HepG2 (cell line): ENCODE results near the gene ESF1. TPM values are rescaled to one million over a fixed set of nuclear protein-coding genes. Genes with fewer than 3 reads are reported as not detected.

Experiments used
- ATAC-seq: fragments of 200-7000 bp; cut with Tn5 transposase; 3 replicates; pipeline ENCODE4 v1.9.1; 2020; ENCODE audit warnings: mild to moderate bottlenecking, moderate library complexity
- BruUV-seq: library from RNA; stranded (reverse); fragments of 400-500 nt; replicated peaks from 2 replicates; lab custom pipeline; 2021; lab: Mats Ljungman, UMichigan
- CTCF ChIA-PET: fragments of 300-600 bp; formaldehyde crosslinking; extraction: SDS; loops from one replicate; lab custom pipeline; 2021; ENCODE audit warnings: low total read pairs, inconsistent platforms, low intra/inter-chr PET ratio; lab: Yijun Ruan, JAX
- POLR2A ChIA-PET: fragments of 350-600 bp; sonication (Branson Sonifier 250); formaldehyde crosslinking; loops from one replicate; lab custom pipeline; 2020; ENCODE audit warnings: antibody characterized with exemption, inconsistent platforms; lab: Yijun Ruan, JAX
- DNase-seq: peaks from one replicate; pipeline ENCODE4 v3.0.0-alpha.2; 2015; ENCODE audit warnings: low spot score
- FAIRE-seq: peaks from 3 replicates; lab custom pipeline; 2011; peaks lifted over from hg19 to GRCh38; lab: Jason Lieb, UNC
- H2AFZ ChIP-seq: one replicate; pipeline ENCODE4 v1.6.1; 2011; ENCODE audit warnings: low read length, inconsistent platforms
- H3K27ac ChIP-seq: fragments of 300-600 bp; 3 replicates; pipeline ENCODE4 v1.8.0; 2011; ENCODE audit warnings: mixed run types, mild to moderate bottlenecking, mixed read lengths, low read length, inconsistent platforms; ENCODE audit not compliant: insufficient read depth; ENCODE audit errors: extremely low read length
- H3K27me3 ChIP-seq, 2 experiments: fragments of 200-600 bp in 1 of 2; 2 replicates in 1 of 2; 3 replicates in 1 of 2; pipeline versions ENCODE4 v1.6.0 to v1.8.0; 2011; ENCODE audit warnings: low read length in 2 of 2, mild to moderate bottlenecking in 2 of 2, moderate library complexity in 2 of 2, inconsistent platforms in 1 of 2; ENCODE audit not compliant: insufficient read depth in 2 of 2, control insufficient read depth in 1 of 2
- H3K36me3 ChIP-seq, 2 experiments: fragments of 200-600 bp in 1 of 2; replicated peaks in 1 of 2; 2 replicates in 1 of 2; 3 replicates in 1 of 2; pipeline versions ENCODE4 v1.5.1 to v1.8.0; 2011; ENCODE audit warnings: low read length in 2 of 2, inconsistent platforms in 1 of 2; ENCODE audit not compliant: insufficient read depth in 2 of 2, control insufficient read depth in 1 of 2
- H3K4me1 ChIP-seq: 2 replicates; pipeline ENCODE4 v1.5.1; 2012; ENCODE audit warnings: low read length, inconsistent platforms; ENCODE audit not compliant: insufficient read depth
- H3K4me2 ChIP-seq: 2 replicates; pipeline ENCODE4 v1.6.0; 2011; ENCODE audit warnings: low read depth, low read length, inconsistent platforms
- H3K4me3 ChIP-seq, 3 experiments: fragments of 200-600 bp in 1 of 3; sonication (generic), shearing (Covaris generic) in 1 of 3; replicated peaks in 1 of 3; 2 replicates each; pipeline ENCODE4 v1.5.1; 2011 to 2016; ENCODE audit warnings: low read length in 3 of 3, inconsistent platforms in 2 of 3, low read depth in 2 of 3, mild to moderate bottlenecking in 2 of 3, control low read depth in 1 of 3, mixed read lengths in 1 of 3; ENCODE audit not compliant: insufficient read depth in 1 of 3
- H3K79me2 ChIP-seq: one replicate; pipeline ENCODE4 v1.6.1; 2011; ENCODE audit warnings: low read length, inconsistent platforms; ENCODE audit not compliant: insufficient read depth
- H3K9ac ChIP-seq: 2 replicates; pipeline ENCODE4 v1.6.0; 2011; ENCODE audit warnings: mild to moderate bottlenecking, low read depth, low read length, inconsistent platforms; ENCODE audit not compliant: insufficient read depth
- H3K9me3 ChIP-seq: 2 replicates; pipeline ENCODE4 v1.5.1; 2012; ENCODE audit warnings: mild to moderate bottlenecking, low read length
- H4K20me1 ChIP-seq: 2 replicates; pipeline ENCODE4 v1.6.0; 2011; ENCODE audit warnings: inconsistent platforms, mild to moderate bottlenecking, low read length, moderate library complexity; ENCODE audit not compliant: insufficient read depth
- AHR ChIP-seq: IDR thresholded peaks from 2 replicates; pipeline ENCODE4 v1.6.1; 2018; ENCODE audit warnings: missing genetic modification reagents, missing compliant biosample characterization
- CEBPG ChIP-seq: IDR thresholded peaks from 2 replicates; pipeline ENCODE4 v1.6.1; 2016
- CREB3 ChIP-seq: sonication (generic); formaldehyde crosslinking; IDR thresholded peaks from 2 replicates; pipeline ENCODE4 v1.5.0; 2020; ENCODE audit warnings: missing genetic modification reagents
- MLX ChIP-seq: IDR thresholded peaks from 2 replicates; pipeline ENCODE4 v1.6.1; 2016
- NCOR1 ChIP-seq: fragments of 200-600 bp; sonication (generic); IDR thresholded peaks from 2 replicates; pipeline ENCODE4 v1.7.0; 2017; ENCODE audit warnings: antibody characterized with exemption, low read length, borderline replicate concordance
- POLR2AphosphoS2 ChIP-seq: IDR thresholded peaks from 2 replicates; pipeline ENCODE4 v1.6.1; 2011; ENCODE audit warnings: low read depth, low read length, improper control_type of control experiment
- RBFOX2 ChIP-seq: fragments of 200-400 bp; formaldehyde crosslinking; IDR thresholded peaks from 2 replicates; pipeline ENCODE4 v1.6.1; 2017; ENCODE audit warnings: low read depth, mild to moderate bottlenecking, low read length
- REL ChIP-seq: sonication (generic); formaldehyde crosslinking; conservative IDR thresholded peaks from 2 replicates; pipeline ENCODE4 v1.8.0; 2022; ENCODE audit warnings: mild to moderate bottlenecking, missing genetic modification reagents, moderate library complexity
- REPIN1 ChIP-seq: sonication (generic); formaldehyde crosslinking; IDR thresholded peaks from 2 replicates; pipeline ENCODE4 v1.8.0; 2022; ENCODE audit warnings: missing genetic modification reagents, low read depth, mild to moderate bottlenecking, borderline replicate concordance
- RFXANK ChIP-seq: IDR thresholded peaks from 2 replicates; pipeline ENCODE4 v1.6.1; 2016
- SOX13 ChIP-seq, 3 experiments: fragments of 450-650 bp in 1 of 3; sonication (generic) in 1 of 3; formaldehyde crosslinking in 1 of 3; IDR thresholded peaks in 2 of 3; conservative IDR thresholded peaks in 1 of 3; 2 replicates each; pipeline versions ENCODE4 v1.5.0 to v1.6.1; 2016 to 2020; ENCODE audit warnings: antibody characterized with exemption in 1 of 3, mild to moderate bottlenecking in 1 of 3, missing compliant biosample characterization in 1 of 3, missing genetic modification reagents in 1 of 3, moderate library complexity in 1 of 3
- TERF1 ChIP-seq: sonication (generic); formaldehyde crosslinking; IDR thresholded peaks from 2 replicates; pipeline ENCODE4 v1.8.0; 2022; ENCODE audit warnings: mild to moderate bottlenecking, missing genetic modification reagents, moderate library complexity
- TOE1 ChIP-seq: sonication (generic); formaldehyde crosslinking; IDR thresholded peaks from 2 replicates; pipeline ENCODE4 v1.4.0; 2020; ENCODE audit warnings: mild to moderate bottlenecking, missing genetic modification reagents
- ZKSCAN5 ChIP-seq: sonication (generic); formaldehyde crosslinking; IDR thresholded peaks from 2 replicates; pipeline ENCODE4 v1.5.1; 2020; ENCODE audit warnings: mild to moderate bottlenecking, missing genetic modification reagents
- ZNF230 ChIP-seq: sonication (generic); formaldehyde crosslinking; IDR thresholded peaks from 2 replicates; pipeline ENCODE4 v1.4.0; 2020; ENCODE audit warnings: mild to moderate bottlenecking, missing genetic modification reagents
- ZNF274 ChIP-seq: sonication (generic); formaldehyde crosslinking; IDR thresholded peaks from 2 replicates; pipeline ENCODE4 v1.5.1; 2020; ENCODE audit warnings: mild to moderate bottlenecking, missing genetic modification reagents
- ZNF337 ChIP-seq: sonication (generic); formaldehyde crosslinking; IDR thresholded peaks from 2 replicates; pipeline ENCODE4 v1.5.1; 2020; ENCODE audit warnings: missing genetic modification reagents, low read depth, mild to moderate bottlenecking, borderline replicate concordance
- ZNF383 ChIP-seq: sonication (generic); formaldehyde crosslinking; IDR thresholded peaks from 2 replicates; pipeline ENCODE4 v1.4.0; 2020; ENCODE audit warnings: missing genetic modification reagents, mild to moderate bottlenecking, borderline replicate concordance
- ZNF414 ChIP-seq: sonication (generic); formaldehyde crosslinking; IDR thresholded peaks from 2 replicates; pipeline ENCODE4 v1.5.0; 2020; ENCODE audit warnings: missing genetic modification reagents
- ZNF446 ChIP-seq: sonication (generic); formaldehyde crosslinking; IDR thresholded peaks from 2 replicates; pipeline ENCODE4 v1.5.0; 2020; ENCODE audit warnings: mild to moderate bottlenecking, missing genetic modification reagents
- ZNF543 ChIP-seq: sonication (generic); formaldehyde crosslinking; IDR thresholded peaks from 2 replicates; pipeline ENCODE4 v1.4.0; 2020; ENCODE audit warnings: mild to moderate bottlenecking, missing genetic modification reagents
- ZNF619 ChIP-seq: sonication (generic); formaldehyde crosslinking; IDR thresholded peaks from 2 replicates; pipeline ENCODE4 v1.4.0; 2020; ENCODE audit warnings: mild to moderate bottlenecking, missing genetic modification reagents
- ZSCAN21 ChIP-seq: sonication (generic); formaldehyde crosslinking; IDR thresholded peaks from 2 replicates; pipeline ENCODE4 v1.8.0; 2022; ENCODE audit warnings: mild to moderate bottlenecking, missing genetic modification reagents, moderate library complexity, borderline replicate concordance
- WGBS: methylation state at CpG from one replicate; pipeline ENCODE4 v1.1.6; 2017; ENCODE audit warnings: low lambda C conversion rate; 5-methylcytosine and 5-hydroxymethylcytosine counted together
- in situ Hi-C: cut with HindIII; loops from 2 replicates; pipeline ENCODE4 v1.10.0; 2017; ENCODE audit warnings: low pct_unique_long_range_greater_than_20kb; ENCODE audit not compliant: extremely low pct_ligation_motif_present
- intact Hi-C: fragments of 100-400 bp; cut with micrococcal nuclease; formaldehyde crosslinking; loops from one replicate; pipeline ENCODE4 v1.10.0; 2022; ENCODE audit not compliant: unreplicated experiment
- polyA plus RNA-seq, 8 experiments: library from polyadenylated mRNA; depleted of rRNA in 3 of 8; stranded (reverse) in 7 of 8; unstranded in 1 of 8; fragments of >200 nt; fragmentation: Illumina TruSeq in 4 of 8; extraction: Trizol in 4 of 8; gene quantifications; 2 replicates each; pipeline versions ENCODE4 v1.2.1 to v1.2.3, GENCODE V29; 2011 to 2016; ENCODE audit warnings: low read depth in 4 of 8, missing spikeins in 1 of 8, mixed read lengths in 1 of 8; ENCODE audit not compliant: insufficient read depth in 1 of 8
- total RNA-seq, 5 experiments: library from RNA; depleted of rRNA; stranded (reverse); fragments of >200 nt; fragmentation: Illumina TruSeq; extraction: Trizol; gene quantifications; 2 replicates each; pipeline ENCODE4 v1.2.3, GENCODE V29; 2016; ENCODE audit warnings: low read depth in 1 of 5

ESF1 gene
- total and polyA plus RNA-seq, 2 of the 13 experiments (the other 11 are each of a cell fraction or from before 2014, with no cell fraction given), result 7.3 to 66.9 TPM

- peak; percentile 70 for TF ChIP-seq MLX
- no peak for TF ChIP-seq AHR
- peak; percentile 72; the same call in 1 of the 2 replicates for TF ChIP-seq REPIN1 (CRISPR knock-in tag)
- TF ChIP-seq ZNF230, result no peak
- no peak for TF ChIP-seq ZNF337
- peak; percentile 80; the same call in 1 of the 2 replicates for TF ChIP-seq ZNF414 (CRISPR knock-in tag)
Measured at GRCh38 chr20:13800728-13801134, 16.0 kb upstream of the ESF1 start (continued).

- Histone ChIP-seq H3K27me3 (no peaks in the 10 kb centered on the region), H3K4me2 (no peak overlapping the region), H3K4me3 (no peak overlapping the region), H3K4me1 (peaks cover 26% of the 10 kb centered on the region), H4K20me1 (no peaks in the 10 kb centered on the region), H3K27ac (peak overlapping the region; percentile 34), H3K9ac (no peak overlapping the region), H3K9me3 (no peaks in the 10 kb centered on the region), H2AFZ (no peak overlapping the region), H3K79me2 (no peaks in the 10 kb centered on the region), H3K36me3 (peaks cover 29 to 81% of the 10 kb centered on the region in 2 experiments)
- ChIA-PET CTCF (no interaction called here), POLR2A (interaction anchor here (1.7 kb wide), 2 partner anchors 11 to 15 kb away, joined by 8 to 14 read pairs; partner anchors contain the start of genes ESF1 and NDUFAF5)
- in situ Hi-C loops, result no loop called here
- no peak for FAIRE-seq
- intact Hi-C loops, result no loop called here
- BruUV-seq, result no TSS peak
- 90% methylated on average over 2 of the region's 2 CpGs for whole genome bisulfite sequencing
- no peak for DNase-seq
- ATAC-seq, result no peak
- TF ChIP-seq ZKSCAN5 (CRISPR knock-in tag) (no peak), ZSCAN21 (CRISPR knock-in tag) (no peak), ZNF543 (CRISPR knock-in tag) (no peak), ZNF619 (CRISPR knock-in tag) (no peak), CREB3 (CRISPR knock-in tag) (no peak), ZNF274 (no peak), POLR2AphosphoS2 (no peak), ZNF383 (no peak), RFXANK (peak; percentile 1; the same call in 1 of the 2 replicates), NCOR1 (no peak), RBFOX2 (0 out of 2 replicates have a peak, but pooled peaks have one; percentile 28), TOE1 (CRISPR knock-in tag) (no peak), SOX13 (IDR thresholded peaks at IDR 0.05) (no peak), SOX13 (CRISPR knock-in tag; conservative IDR thresholded peaks at IDR 0.05 in 1 of 2, IDR thresholded peaks at IDR 0.05 in 1 of 2) (0 out of 4 replicates have a peak, but pooled peaks of 1 of the 2 experiments have one; percentile 5), ZNF446 (no peak), REL (CRISPR knock-in tag) (no peak), CEBPG (0 out of 2 replicates have a peak, but pooled peaks have one; percentile 28), TERF1 (CRISPR knock-in tag) (no peak)
Measured at GRCh38 chr20:13799974-13800373, 15.3 kb upstream of the ESF1 start.
